ENCODE data around the gene C1orf105.
"Not testable (repeated sequence)": the region's sequence is repeated elsewhere in the genome, so short reads cannot be mapped to it uniquely, and the experiment has no call there.

Gene C1orf105

DNA sequence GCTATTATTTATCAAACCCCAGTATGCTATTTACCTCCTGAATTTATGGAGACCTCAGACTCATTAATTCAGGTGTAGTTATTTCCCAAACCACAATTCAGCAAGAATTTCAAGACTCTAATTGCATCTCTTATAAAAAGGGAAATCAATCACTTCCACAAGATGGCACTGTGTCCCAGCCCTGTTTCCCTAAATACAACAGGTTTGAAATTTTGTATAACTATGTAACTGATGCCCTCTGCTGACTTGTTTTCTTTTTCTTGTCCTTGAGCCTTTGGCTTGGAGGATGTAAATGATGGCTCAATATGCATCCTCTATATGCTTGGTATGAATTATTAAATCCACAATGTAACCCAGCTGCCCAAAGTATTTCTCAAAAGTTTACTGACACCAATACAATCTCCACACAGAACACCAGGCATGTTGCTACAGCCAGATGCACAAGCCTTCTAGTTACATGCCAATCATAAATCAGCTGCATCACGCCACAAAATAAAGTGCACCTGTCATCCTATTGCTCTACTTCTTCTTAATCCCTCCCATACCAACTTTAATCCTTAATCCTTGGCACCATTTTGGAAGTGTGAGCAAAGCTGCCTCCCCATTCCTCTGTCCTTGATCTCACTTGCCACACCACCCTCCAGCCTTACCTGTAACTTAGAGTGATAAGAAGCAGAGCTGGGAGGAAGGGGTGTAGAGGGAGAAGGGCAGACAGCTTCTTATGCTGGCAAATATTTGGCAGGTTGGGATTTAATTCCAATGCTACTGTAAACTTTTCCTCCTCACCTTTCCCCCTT is 9.0 kb downstream of the C1orf105 start:
- DNase-seq = peak; percentile 39
- ATAC-seq = peak; percentile 76

GRCh38 chr1:172430128-172430454 is 9.6 kb downstream of the C1orf105 start:
- ATAC-seq (peak; percentile 44), DNase-seq (no peak)

DNA sequence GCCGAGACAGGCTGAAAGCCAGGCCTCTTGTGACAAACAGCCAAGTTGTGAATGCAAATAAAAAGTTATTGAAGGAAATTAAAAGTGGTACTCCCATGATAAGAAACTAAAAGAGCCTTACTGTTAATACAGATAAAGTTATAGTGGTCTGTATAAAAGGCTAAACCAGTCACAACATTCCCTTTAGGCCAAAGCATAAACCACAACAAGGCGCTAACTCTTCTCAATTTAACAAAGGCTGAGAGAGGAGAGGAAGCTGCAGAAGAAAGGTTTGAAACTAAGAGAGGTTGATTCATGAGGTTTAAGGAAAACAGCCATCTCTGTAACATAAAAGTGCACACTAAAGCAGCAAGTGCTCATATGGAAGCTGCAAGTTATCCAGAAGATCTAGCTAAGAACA is 10.7 kb downstream of the C1orf105 start:
- DNase-seq (no peak), ATAC-seq (no peak)

- ATAC-seq = no peak
- no peak for DNase-seq
Measured at GRCh38 chr1:172431721-172432192, 11.3 kb downstream of the C1orf105 start.

DNA sequence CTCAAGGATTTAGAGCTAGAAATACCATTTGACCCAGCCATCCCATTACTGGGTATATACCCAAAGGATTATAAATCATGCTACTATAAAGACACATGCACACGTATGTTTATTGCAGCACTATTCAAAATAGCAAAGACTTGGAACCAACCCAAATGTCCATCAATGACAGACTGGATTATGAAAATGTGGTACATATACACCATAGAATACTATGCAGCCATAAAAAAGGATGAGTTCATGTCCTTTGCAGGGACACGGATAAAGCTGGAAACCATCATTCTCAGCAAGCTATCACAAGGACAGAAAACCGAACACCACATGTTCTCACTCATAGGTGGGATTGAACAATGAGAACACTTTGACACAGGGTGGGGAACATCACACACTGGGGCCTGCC is 16.7 kb downstream of the C1orf105 start:
- not testable (repeated sequence) for DNase-seq, ATAC-seq

DNA sequence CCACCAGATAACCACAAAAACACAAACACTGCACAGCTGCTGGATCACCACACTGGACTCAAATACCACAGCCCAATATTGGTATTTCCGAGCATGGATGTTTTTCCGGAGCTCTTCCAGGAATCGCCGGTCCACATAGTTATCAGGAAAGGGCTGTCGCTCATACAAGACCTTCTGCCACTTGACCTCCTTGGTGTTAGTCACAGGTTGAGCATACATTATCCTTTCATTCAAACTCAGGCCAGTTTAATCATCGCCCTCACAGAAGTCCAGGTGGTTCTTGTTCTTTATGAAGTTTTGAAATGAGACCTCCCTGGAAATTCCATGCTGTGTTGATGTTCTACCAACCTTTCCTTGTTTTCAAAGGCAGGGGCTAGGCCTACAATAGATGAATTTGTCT is 21.9 kb downstream of the C1orf105 start:
- DNase-seq (no peak), ATAC-seq (no peak)

GRCh38 chr1:172442843-172443565 is 22.5 kb downstream of the C1orf105 start:
- no peak for ATAC-seq

GRCh38 chr1:172443666-172444453 is 23.4 kb downstream of the C1orf105 start, which contains the start of gene PIGC:
Gene PIGC, minus strand, starts transcription at chr1:172444069. Its CDS starts 1,447 bp downstream, at chr1:172442622.
- ATAC-seq = peak; percentile 100

More at GRCh38 chr1:172442843-172443565, 22.5 kb downstream of the C1orf105 start:
- no peak for DNase-seq

DNA sequence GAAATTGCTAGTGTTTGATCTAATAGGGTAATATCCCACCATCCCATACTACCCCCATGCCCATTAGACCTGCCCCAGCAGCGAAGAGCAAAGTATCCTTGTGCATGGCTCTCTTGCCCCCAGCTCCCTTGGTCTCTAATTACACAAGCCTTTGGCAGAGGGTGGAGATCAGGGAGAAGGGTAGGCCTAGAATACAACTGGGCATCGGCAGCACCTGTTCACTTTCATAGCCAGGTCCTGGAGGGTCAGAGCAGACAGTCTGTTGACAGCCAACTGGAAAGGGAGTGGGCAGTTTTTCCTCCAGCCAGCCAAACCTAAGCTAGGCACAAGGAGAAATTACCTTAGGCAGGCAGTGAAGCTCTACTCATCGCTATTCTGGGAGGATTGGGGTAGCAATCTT is 26.1 kb downstream of the C1orf105 start:
- no peak for ATAC-seq
- no peak for DNase-seq

More at GRCh38 chr1:172443666-172444453, 23.4 kb downstream of the C1orf105 start, which contains the start of gene PIGC:
- peak; percentile 95 for DNase-seq

GRCh38 chr1:172447641-172448040 is 27.2 kb downstream of the C1orf105 start:
- DNase-seq (no peak), ATAC-seq (no peak)

- ATAC-seq = peak; percentile 48
- DNase-seq = peak; percentile 10
Measured at GRCh38 chr1:172448995-172449584, 28.6 kb downstream of the C1orf105 start.

- DNase-seq (peak; percentile 32), ATAC-seq (peak; percentile 78)
Measured at GRCh38 chr1:172449585-172450523, 29.4 kb downstream of the C1orf105 start.

- DNase-seq = no peak
Measured at GRCh38 chr1:172450524-172450885, 30.0 kb downstream of the C1orf105 start.

GRCh38 chr1:172451002-172451443 is 30.5 kb downstream of the C1orf105 start:
- ATAC-seq (peak; percentile 57), DNase-seq (no peak)

More at GRCh38 chr1:172450524-172450885, 30.0 kb downstream of the C1orf105 start:
- no peak for ATAC-seq

GRCh38 chr1:172452536-172453152 is 32.2 kb downstream of the C1orf105 start:
- ATAC-seq = no peak
- no peak for DNase-seq

DNA sequence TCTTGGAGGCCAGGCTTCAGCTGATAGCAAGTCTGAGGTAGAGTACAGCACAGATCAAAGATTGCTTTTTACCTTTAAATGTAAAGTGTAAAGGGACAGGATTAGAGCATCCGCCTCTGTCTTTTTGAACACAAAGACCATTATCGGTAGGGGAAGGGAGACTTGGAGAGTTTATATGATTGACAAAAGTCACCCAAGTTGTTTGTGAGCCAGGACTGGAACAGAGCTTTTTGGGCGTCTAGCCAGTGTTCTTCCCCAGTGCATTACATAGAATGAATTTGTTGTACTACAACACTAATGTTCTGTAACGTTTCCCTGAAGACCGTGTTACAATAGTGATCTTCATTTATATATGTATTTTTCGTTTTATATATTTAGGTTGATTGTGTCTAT is 32.7 kb downstream of the C1orf105 start:
- no peak for ATAC-seq

GRCh38 chr1:172453607-172454006 is 33.1 kb downstream of the C1orf105 start:
- no peak for ATAC-seq
- DNase-seq = no peak

More for the DNA sequence above, 32.7 kb downstream of the C1orf105 start:
- DNase-seq = no peak

GRCh38 chr1:172455451-172455850 is 35.0 kb downstream of the C1orf105 start:
- DNase-seq (no peak), ATAC-seq (no peak)

DNA sequence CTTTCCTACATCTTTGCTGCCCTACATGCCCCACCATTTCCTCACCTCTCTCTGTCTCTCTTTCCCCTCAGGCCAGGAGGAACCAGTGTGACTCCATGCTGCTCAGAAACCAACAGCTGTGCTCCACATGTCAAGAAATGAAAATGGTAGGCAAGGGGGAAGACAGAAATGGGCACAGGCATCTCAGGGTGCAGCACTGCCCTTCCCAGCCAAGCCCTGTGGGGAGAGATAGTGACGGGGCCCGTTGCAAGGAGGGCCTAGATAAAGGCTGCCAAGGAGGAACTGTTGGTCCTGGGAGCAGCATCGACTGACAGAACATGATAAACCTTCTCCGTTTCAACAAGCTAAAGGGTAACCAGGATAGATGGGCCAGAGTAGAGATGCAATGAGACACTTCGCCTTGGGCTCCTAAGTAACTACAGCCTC is 35.9 kb downstream of the C1orf105 start:
- DNase-seq (no peak), ATAC-seq (no peak)

GRCh38 chr1:172457479-172458130 is 37.1 kb downstream of the C1orf105 start:
- no peak for ATAC-seq
- DNase-seq = no peak

Measured in stimulated activated naive CD8-positive, alpha-beta T cell treated with anti-CD3 and anti-CD28 coated beads, Interleukin-15, Interleukin-2, amounts not matched to agents 100 U/mL and 50 U/mL, for 24 hours (primary cell).